ENCODE measurements around the gene PPP2R5E.
"Not testable (repeated sequence)": the region's sequence is repeated elsewhere in the genome, so short reads cannot be mapped to it uniquely, and the experiment has no call there.

PPP2R5E gene

DNA sequence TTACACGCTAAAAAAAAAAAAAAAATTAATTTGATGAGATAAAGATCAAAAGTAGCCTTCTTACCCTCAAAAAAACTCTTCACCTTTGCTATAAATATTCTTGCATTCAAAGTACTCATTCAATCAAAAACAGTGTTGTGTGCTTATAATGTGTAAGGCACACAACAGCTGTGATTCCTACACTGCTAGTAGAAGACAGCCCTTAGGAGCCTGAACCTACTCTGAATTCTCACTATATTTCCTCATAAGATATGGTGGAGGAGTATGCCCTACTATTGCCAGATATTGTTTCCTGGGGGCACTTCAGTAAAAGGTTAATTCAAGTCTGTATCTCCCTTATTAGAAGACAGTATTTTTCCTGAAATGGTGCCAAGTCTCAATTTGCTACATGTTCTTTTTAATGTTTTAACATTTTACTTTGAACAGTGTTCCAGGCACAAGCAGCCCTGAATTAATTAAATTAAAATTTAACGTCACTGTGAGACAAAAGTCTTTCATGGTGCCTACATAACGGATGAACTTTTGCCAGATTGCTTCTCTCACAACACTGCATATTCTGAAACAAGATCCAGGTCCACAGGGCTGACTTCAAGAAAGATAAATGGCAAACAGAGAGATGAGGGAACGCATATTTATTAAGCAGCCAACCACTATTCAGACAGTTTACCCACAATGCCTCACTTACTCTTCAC lies 19.3 kb downstream of the PPP2R5E start:
- H3K4me1 ChIP-seq (ENCODE audit: insufficient read depth, poor library complexity, severe bottlenecking): no peaks in the 10 kb centered on the region
- ATAC-seq (ENCODE audit: low read depth): no peak
- H3K27ac ChIP-seq (ENCODE audit: poor library complexity, severe bottlenecking): no peak overlapping the region
- H3K27me3 ChIP-seq (ENCODE audit: insufficient read depth, poor library complexity, severe bottlenecking): no peaks in the 10 kb centered on the region
- H3K4me3 ChIP-seq (ENCODE audit: severe bottlenecking): no peak overlapping the region
- TF ChIP-seq CTCF (IDR thresholded peaks at IDR 0.05; ENCODE audit: poor library complexity, severe bottlenecking): no peak
- H3K36me3 ChIP-seq (ENCODE audit: low read depth): peaks cover 27% of the 10 kb centered on the region
- DNase-seq (ENCODE audit: low spot score): no peak
- no peaks in the 10 kb centered on the region for H3K9me3 ChIP-seq (ENCODE audit: severe bottlenecking)

GRCh38 chr14:63522511-63522910 lies 20.7 kb downstream of the PPP2R5E start:
- not testable (repeated sequence) for H3K27me3 ChIP-seq (ENCODE audit: insufficient read depth, poor library complexity, severe bottlenecking); DNase-seq (ENCODE audit: low spot score); H3K9me3 ChIP-seq (ENCODE audit: severe bottlenecking); H3K27ac ChIP-seq (ENCODE audit: poor library complexity, severe bottlenecking); H3K4me1 ChIP-seq (ENCODE audit: insufficient read depth, poor library complexity, severe bottlenecking); H3K4me3 ChIP-seq (ENCODE audit: severe bottlenecking); ATAC-seq (ENCODE audit: low read depth)
- H3K36me3 ChIP-seq (ENCODE audit: low read depth): peaks cover 28% of the 10 kb centered on the region

DNA sequence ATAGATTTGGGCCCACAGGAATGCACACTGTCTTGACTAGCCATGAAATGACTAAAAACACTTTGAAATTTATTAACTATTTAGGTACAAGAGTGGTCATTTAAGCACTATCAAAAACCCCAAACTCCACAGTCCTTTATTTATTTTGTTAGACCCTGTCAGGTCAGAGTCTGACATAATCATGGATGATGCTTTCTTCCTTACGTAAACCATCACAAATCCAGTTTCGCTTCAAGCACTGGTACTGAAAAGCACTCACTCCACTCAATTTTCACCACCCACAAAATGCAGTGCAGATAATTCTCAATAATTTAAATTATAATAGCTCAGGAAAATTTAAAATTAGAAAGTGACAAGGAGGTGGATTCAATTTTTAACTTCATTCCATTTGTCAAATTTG lies 25.8 kb downstream of the PPP2R5E start:
- TF ChIP-seq CTCF (IDR thresholded peaks at IDR 0.05; ENCODE audit: poor library complexity, severe bottlenecking): no peak
- no peak overlapping the region for H3K4me3 ChIP-seq (ENCODE audit: severe bottlenecking)
- no peaks in the 10 kb centered on the region for H3K27me3 ChIP-seq (ENCODE audit: insufficient read depth, poor library complexity, severe bottlenecking)
- no peaks in the 10 kb centered on the region for H3K4me1 ChIP-seq (ENCODE audit: insufficient read depth, poor library complexity, severe bottlenecking)
- no peak for DNase-seq (ENCODE audit: low spot score)
- H3K36me3 ChIP-seq (ENCODE audit: low read depth): peaks cover 14% of the 10 kb centered on the region
- no peaks in the 10 kb centered on the region for H3K9me3 ChIP-seq (ENCODE audit: severe bottlenecking)
- no peak overlapping the region for H3K27ac ChIP-seq (ENCODE audit: poor library complexity, severe bottlenecking)
- ATAC-seq (ENCODE audit: low read depth): no peak

- TF ChIP-seq CTCF (IDR thresholded peaks at IDR 0.05; ENCODE audit: poor library complexity, severe bottlenecking): no peak
- Histone ChIP-seq H3K4me3 (ENCODE audit: severe bottlenecking) (no peak overlapping the region), H3K27ac (ENCODE audit: poor library complexity, severe bottlenecking) (no peak overlapping the region), H3K27me3 (ENCODE audit: insufficient read depth, poor library complexity, severe bottlenecking) (no peaks in the 10 kb centered on the region), H3K36me3 (ENCODE audit: low read depth) (peaks cover 11% of the 10 kb centered on the region), H3K4me1 (ENCODE audit: insufficient read depth, poor library complexity, severe bottlenecking) (no peaks in the 10 kb centered on the region), H3K9me3 (ENCODE audit: severe bottlenecking) (no peaks in the 10 kb centered on the region)
- ATAC-seq (ENCODE audit: low read depth): no peak
- no peak for DNase-seq (ENCODE audit: low spot score)
Measured at GRCh38 chr14:63515240-63515639, 27.9 kb downstream of the PPP2R5E start.

- TF ChIP-seq CTCF (IDR thresholded peaks at IDR 0.05; ENCODE audit: poor library complexity, severe bottlenecking): no peak
- Histone ChIP-seq H3K27ac (ENCODE audit: poor library complexity, severe bottlenecking) (no peak overlapping the region), H3K36me3 (ENCODE audit: low read depth) (peaks cover 7% of the 10 kb centered on the region), H3K4me3 (ENCODE audit: severe bottlenecking) (no peak overlapping the region), H3K27me3 (ENCODE audit: insufficient read depth, poor library complexity, severe bottlenecking) (no peaks in the 10 kb centered on the region), H3K9me3 (ENCODE audit: severe bottlenecking) (no peaks in the 10 kb centered on the region), H3K4me1 (ENCODE audit: insufficient read depth, poor library complexity, severe bottlenecking) (no peaks in the 10 kb centered on the region)
- no peak for ATAC-seq (ENCODE audit: low read depth)
- no peak for DNase-seq (ENCODE audit: low spot score)
Measured at GRCh38 chr14:63513756-63514155, 29.4 kb downstream of the PPP2R5E start.
